Neural cell (in vitro differentiated cells): Measurements from ENCODE around the gene FBRS. TPM values are rescaled to one million over a fixed set of nuclear protein-coding genes. Genes with fewer than 3 reads are reported as not detected.
"Not testable (repeated sequence)": the region's sequence is repeated elsewhere in the genome, so short reads cannot be mapped to it uniquely, and the experiment has no call there.

Experiments used
- H2AFZ ChIP-seq: fragments of 200-600, 300-800 bp; sonication (generic), shearing (Covaris generic); 2 replicates; pipeline ENCODE4 v1.6.0; 2014; ENCODE audit warnings: low read depth, mild to moderate bottlenecking, antibody characterized with exemption, low read length, moderate library complexity
- H3F3A ChIP-seq: fragments of 200-600 bp; shearing (Covaris generic); 2 replicates; pipeline ENCODE4 v1.6.1; 2016; ENCODE audit warnings: mild to moderate bottlenecking, moderate library complexity, mixed read lengths, antibody characterized with exemption, low read length; ENCODE audit not compliant: insufficient read depth, poor library complexity, severe bottlenecking
- H3K27ac ChIP-seq: fragments of 200-600, 300-800 bp; sonication (generic), shearing (Covaris generic); 2 replicates; pipeline ENCODE4 v1.5.1; 2014; ENCODE audit warnings: mild to moderate bottlenecking, low read length, moderate library complexity
- H3K27me3 ChIP-seq: fragments of 300-800, 200-600 bp; sonication (generic), shearing (Covaris generic); 2 replicates; pipeline ENCODE4 v1.6.0; 2014; ENCODE audit warnings: mild to moderate bottlenecking, low read depth, low read length, moderate library complexity; ENCODE audit not compliant: insufficient read depth
- H3K36me3 ChIP-seq: fragments of 300-800, 200-600 bp; sonication (generic), shearing (Covaris generic); 2 replicates; pipeline ENCODE4 v1.5.1; 2014; ENCODE audit warnings: mild to moderate bottlenecking, antibody characterized with exemption, low read length, moderate library complexity; ENCODE audit not compliant: insufficient read depth
- H3K4me2 ChIP-seq: fragments of 300-800, 200-600 bp; sonication (generic), shearing (Covaris generic); 2 replicates; pipeline ENCODE4 v1.6.0; 2014; ENCODE audit warnings: mild to moderate bottlenecking, low read length
- H3K4me3 ChIP-seq: fragments of 300-800, 200-600 bp; sonication (generic), shearing (Covaris generic); 2 replicates; pipeline ENCODE4 v1.5.1; 2014; ENCODE audit warnings: mild to moderate bottlenecking, low read length, moderate library complexity
- H3K79me2 ChIP-seq: fragments of 200-600 bp; shearing (Covaris generic); replicated peaks from 2 replicates; pipeline ENCODE4 v1.6.0; 2014; ENCODE audit warnings: mild to moderate bottlenecking, low read length, moderate library complexity; ENCODE audit not compliant: insufficient read depth
- H3K9ac ChIP-seq: fragments of 300-800, 200-600 bp; sonication (generic), shearing (Covaris generic); 2 replicates; pipeline ENCODE4 v1.6.1; 2016; ENCODE audit warnings: mild to moderate bottlenecking, low read length, mixed read lengths
- H3K9me2 ChIP-seq: fragments of 200-600 bp; shearing (Covaris generic); 2 replicates; pipeline ENCODE4 v1.6.1; 2016; ENCODE audit warnings: mild to moderate bottlenecking, low read length, mixed read lengths; ENCODE audit not compliant: insufficient read depth
- H3K9me3 ChIP-seq: fragments of 200-600, 300-800 bp; sonication (generic), shearing (Covaris generic); 2 replicates; pipeline ENCODE4 v1.6.1; 2016; ENCODE audit warnings: mild to moderate bottlenecking, mixed run types, low read length, moderate library complexity, mixed read lengths
- H4K20me1 ChIP-seq: fragments of 200-600 bp; shearing (Covaris generic); 2 replicates; pipeline ENCODE4 v1.6.1; 2016; ENCODE audit warnings: mild to moderate bottlenecking, mixed run types; ENCODE audit not compliant: insufficient read depth
- CTCF ChIP-seq: fragments of 450-650 bp; IDR thresholded peaks from 2 replicates; pipeline ENCODE4 v1.5.1; 2014; ENCODE audit warnings: antibody characterized with exemption, mild to moderate bottlenecking, moderate library complexity; ENCODE audit not compliant: poor library complexity, severe bottlenecking
- EP300 ChIP-seq: fragments of 450-650 bp; conservative IDR thresholded peaks from 2 replicates; pipeline ENCODE4 v1.6.1; 2014; ENCODE audit warnings: antibody characterized with exemption, mild to moderate bottlenecking, moderate library complexity; ENCODE audit not compliant: poor library complexity, severe bottlenecking
- EZH2 ChIP-seq: fragments of 200-600, 300-800 bp; shearing (Covaris generic), sonication (generic); IDR thresholded peaks from 2 replicates; pipeline ENCODE4 v1.6.1; 2014; ENCODE audit warnings: antibody characterized with exemption, low read length, borderline replicate concordance, mild to moderate bottlenecking; ENCODE audit not compliant: insufficient read depth, poor library complexity, severe bottlenecking
- MXI1 ChIP-seq: fragments of 450-650 bp; conservative IDR thresholded peaks from 2 replicates; pipeline ENCODE4 v1.6.1; 2014; ENCODE audit warnings: antibody characterized with exemption, mild to moderate bottlenecking; ENCODE audit not compliant: poor library complexity, severe bottlenecking
- POLR2AphosphoS5 ChIP-seq: IDR thresholded peaks from 2 replicates; pipeline ENCODE4 v1.6.1; 2012
- RAD21 ChIP-seq: fragments of 450-650 bp; conservative IDR thresholded peaks from 2 replicates; pipeline ENCODE4 v1.6.1; 2014; ENCODE audit warnings: antibody characterized with exemption, mild to moderate bottlenecking, moderate library complexity
- REST ChIP-seq: IDR thresholded peaks from 2 replicates; pipeline ENCODE4 v1.6.1; 2012; ENCODE audit warnings: borderline replicate concordance
- SMC3 ChIP-seq: fragments of 450-650 bp; conservative IDR thresholded peaks from 2 replicates; pipeline ENCODE4 v1.6.1; 2014; ENCODE audit warnings: antibody characterized with exemption, mild to moderate bottlenecking, moderate library complexity; ENCODE audit not compliant: poor library complexity
- TAF1 ChIP-seq: IDR thresholded peaks from 2 replicates; pipeline ENCODE4 v1.6.1; 2012; ENCODE audit warnings: low read depth
- polyA plus RNA-seq: library from polyadenylated mRNA; depleted of rRNA; stranded (reverse); fragments of >200 nt; gene quantifications from 2 replicates; pipeline ENCODE4 v1.2.3, GENCODE V29; 2014

Gene FBRS
- polyA plus RNA-seq, 1 donor from 2014 or later, result 24.2 TPM

- no peaks in the 10 kb centered on the region for H3K9me2 ChIP-seq
- peaks cover 4% of the 10 kb centered on the region for H3F3A ChIP-seq
- TF ChIP-seq TAF1 (no peak), MXI1 (no peak), CTCF (no peak), EP300 (no peak), RAD21 (no peak), POLR2AphosphoS5 (no peak), REST (no peak), EZH2 (no peak), SMC3 (no peak)
- H3K36me3 ChIP-seq, result no peaks in the 10 kb centered on the region
- no peaks in the 10 kb centered on the region for H4K20me1 ChIP-seq
- H3K27ac ChIP-seq, result peak overlapping the region; percentile 91
- H3K4me2 ChIP-seq, result peak overlapping the region; percentile 76
- H3K4me3 ChIP-seq, result peak overlapping the region; percentile 92
- no peaks in the 10 kb centered on the region for H3K79me2 ChIP-seq
- no peaks in the 10 kb centered on the region for H3K27me3 ChIP-seq
- H3K9ac ChIP-seq, result peak overlapping the region; percentile 91
- H3K9me3 ChIP-seq, result no peaks in the 10 kb centered on the region
- H2AFZ ChIP-seq, result peak overlapping the region; percentile 80
Measured at GRCh38 chr16:30633526-30633925, 24.7 kb upstream of the FBRS start.

GRCh38 chr16:30636599-30636998 lies 21.6 kb upstream of the FBRS start:
- no peaks in the 10 kb centered on the region for H3K27me3 ChIP-seq
- H3K9me3 ChIP-seq, result no peaks in the 10 kb centered on the region
- TF ChIP-seq RAD21 (no peak), SMC3 (no peak), CTCF (no peak), EP300 (no peak), MXI1 (no peak), REST (no peak), TAF1 (no peak), EZH2 (no peak), POLR2AphosphoS5 (no peak)
- H2AFZ ChIP-seq, result no peak overlapping the region
- H3F3A ChIP-seq, result peaks cover 4% of the 10 kb centered on the region
- H3K79me2 ChIP-seq, result no peaks in the 10 kb centered on the region
- no peak overlapping the region for H3K4me2 ChIP-seq
- no peak overlapping the region for H3K27ac ChIP-seq
- H3K9me2 ChIP-seq, result no peaks in the 10 kb centered on the region
- no peak overlapping the region for H3K9ac ChIP-seq
- H3K36me3 ChIP-seq, result no peaks in the 10 kb centered on the region
- no peaks in the 10 kb centered on the region for H4K20me1 ChIP-seq
- H3K4me3 ChIP-seq, result no peak overlapping the region

GRCh38 chr16:30637139-30637538 lies 21.1 kb upstream of the FBRS start:
- H3K9ac ChIP-seq, H3K36me3 ChIP-seq, H3K79me2 ChIP-seq, H2AFZ ChIP-seq, H3K27ac ChIP-seq, H3K9me3 ChIP-seq, H3K27me3 ChIP-seq, H3K4me2 ChIP-seq, H3K4me3 ChIP-seq, H3K9me2 ChIP-seq, H3F3A ChIP-seq, H4K20me1 ChIP-seq: not testable (repeated sequence)
